ENCODE data around the gene AIP. TPM values are rescaled to one million over a fixed set of nuclear protein-coding genes. Genes with fewer than 3 reads are reported as not detected.

The AIP gene
- total and polyA plus RNA-seq, 10 donors = 72.2 to 146 (median 92.6) TPM

DNA sequence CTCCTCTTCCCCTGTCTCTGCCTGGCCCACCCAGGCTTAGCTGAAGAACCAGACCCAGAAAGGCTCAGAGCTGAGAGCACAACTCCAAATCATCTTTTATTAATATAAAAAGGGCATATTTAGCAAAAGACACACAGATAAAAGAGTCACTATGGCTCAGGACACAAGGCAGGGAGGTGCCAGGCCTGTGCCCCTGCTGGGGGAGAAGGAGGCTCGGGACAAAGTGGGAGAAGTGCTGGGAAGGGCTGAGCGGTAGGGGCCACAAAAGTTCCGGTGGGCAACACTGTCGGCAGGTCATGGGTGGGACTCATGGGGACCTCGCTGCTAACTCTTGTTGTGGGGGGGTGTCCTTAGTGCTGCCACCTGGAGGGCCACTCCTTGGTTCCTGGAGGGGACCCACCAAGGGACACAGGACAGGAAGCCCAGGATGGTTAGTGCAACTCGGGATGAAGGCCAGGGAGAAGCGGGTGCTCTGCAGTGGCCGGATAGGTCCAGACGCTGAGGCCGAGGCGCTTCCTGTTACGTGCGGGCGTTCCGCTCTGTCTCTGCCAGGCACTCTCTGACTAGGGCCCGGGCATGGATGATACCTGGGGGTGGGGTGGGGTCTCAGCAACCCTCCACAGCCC, 23.7 kb downstream of the AIP start:
- no peak for DNase-seq
- Histone ChIP-seq H3K27ac (peak overlapping the region; percentile 75 to 99 (median 98)), H3K27me3 (replicated peaks in 1 of 7) (peaks cover 0 to 23% (median 0%) of the 10 kb centered on the region in 7 donors), H3K4me1 (peaks cover 32 to 72% (median 57%) of the 10 kb centered on the region in 6 donors), H3K9me3 (no peaks in the 10 kb centered on the region), H3K4me3 (peak overlapping the region in 6 of 8 donors; percentile 67 to 97 (median 86)), H3K36me3 (peaks cover 0 to 30% (median 12%) of the 10 kb centered on the region in 6 donors)
- intact Hi-C loops (cut with DNase I; ENCODE audit: low total_unique reads) = loop anchor here (5.0 kb wide), 1 partner anchor 109 kb away; no protein-coding TSS in a partner anchor
- TF ChIP-seq, protein P1, sequence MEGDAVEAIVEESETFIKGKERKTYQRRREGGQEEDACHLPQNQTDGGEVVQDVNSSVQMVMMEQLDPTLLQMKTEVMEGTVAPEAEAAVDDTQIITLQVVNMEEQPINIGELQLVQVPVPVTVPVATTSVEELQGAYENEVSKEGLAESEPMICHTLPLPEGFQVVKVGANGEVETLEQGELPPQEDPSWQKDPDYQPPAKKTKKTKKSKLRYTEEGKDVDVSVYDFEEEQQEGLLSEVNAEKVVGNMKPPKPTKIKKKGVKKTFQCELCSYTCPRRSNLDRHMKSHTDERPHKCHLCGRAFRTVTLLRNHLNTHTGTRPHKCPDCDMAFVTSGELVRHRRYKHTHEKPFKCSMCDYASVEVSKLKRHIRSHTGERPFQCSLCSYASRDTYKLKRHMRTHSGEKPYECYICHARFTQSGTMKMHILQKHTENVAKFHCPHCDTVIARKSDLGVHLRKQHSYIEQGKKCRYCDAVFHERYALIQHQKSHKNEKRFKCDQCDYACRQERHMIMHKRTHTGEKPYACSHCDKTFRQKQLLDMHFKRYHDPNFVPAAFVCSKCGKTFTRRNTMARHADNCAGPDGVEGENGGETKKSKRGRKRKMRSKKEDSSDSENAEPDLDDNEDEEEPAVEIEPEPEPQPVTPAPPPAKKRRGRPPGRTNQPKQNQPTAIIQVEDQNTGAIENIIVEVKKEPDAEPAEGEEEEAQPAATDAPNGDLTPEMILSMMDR (IDR thresholded peaks at IDR 0.05 in 8 of 11, conservative IDR thresholded peaks at IDR 0.05 in 3 of 11) = peak in 6 of 11 experiments; percentile 8 to 71 (median 47)
- TF ChIP-seq POLR2AphosphoS5 (IDR thresholded peaks at IDR 0.05) = no peak
- no peak for TF ChIP-seq POLR2A (IDR thresholded peaks at IDR 0.05)
- 68 to 89% (median 84%) methylated on average over 16 of the region's 16 CpGs for WGBS, 5 donors

DNA sequence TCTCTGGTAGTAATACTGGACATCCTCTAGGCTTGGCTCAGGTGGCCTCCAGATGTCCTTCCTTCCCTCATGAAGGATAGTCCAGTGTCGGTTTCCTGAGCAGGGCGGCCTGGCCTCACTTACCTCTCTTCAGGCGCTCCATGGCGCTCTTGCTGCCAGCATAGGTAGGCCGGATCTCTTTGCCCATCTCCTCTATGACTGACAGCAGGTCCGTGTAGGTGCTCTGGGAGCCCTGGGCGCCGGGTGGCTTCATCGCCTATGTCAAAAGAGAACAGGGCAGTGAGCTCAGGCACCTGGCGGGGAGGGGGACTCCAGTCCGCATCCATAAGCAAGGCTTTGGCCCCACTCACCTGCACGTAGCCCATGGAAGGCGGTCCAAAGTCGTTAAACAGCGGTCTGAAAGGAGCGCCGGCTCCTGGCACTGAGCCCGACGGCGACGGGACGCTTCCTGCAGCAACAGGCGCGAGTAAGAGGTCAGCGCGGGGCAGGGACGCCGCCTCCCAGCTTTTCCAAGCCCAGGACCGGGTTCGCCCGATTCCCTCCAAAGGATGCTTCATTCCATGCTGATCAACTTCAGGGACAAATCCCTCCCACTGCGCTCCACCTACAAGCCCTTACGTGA, 24.5 kb downstream of the AIP start:
- Histone ChIP-seq H3K27me3 (replicated peaks in 1 of 7) (peaks cover 0 to 29% (median 0%) of the 10 kb centered on the region in 7 donors), H3K4me3 (peak overlapping the region; percentile 63 to 97 (median 86)), H3K4me1 (peaks cover 32 to 65% (median 56%) of the 10 kb centered on the region in 6 donors), H3K36me3 (peaks cover 0 to 22% (median 3%) of the 10 kb centered on the region in 6 donors), H3K9me3 (no peaks in the 10 kb centered on the region), H3K27ac (peak overlapping the region; percentile 97 to 100 (median 98))
- TF ChIP-seq POLR2A (IDR thresholded peaks at IDR 0.05) = no peak
- TF ChIP-seq, protein P1 (IDR thresholded peaks at IDR 0.05 in 8 of 11, conservative IDR thresholded peaks at IDR 0.05 in 3 of 11) = no peak
- no peak for TF ChIP-seq POLR2AphosphoS5 (IDR thresholded peaks at IDR 0.05)
- intact Hi-C loops (cut with DNase I; ENCODE audit: low total_unique reads) = loop anchor here (5.0 kb wide), 1 partner anchor 110 kb away; no protein-coding TSS in a partner anchor
- no peak for DNase-seq
- 29 to 44% (median 32%) methylated on average over 27 to 33 of the region's 33 CpGs for WGBS, 5 donors

DNA sequence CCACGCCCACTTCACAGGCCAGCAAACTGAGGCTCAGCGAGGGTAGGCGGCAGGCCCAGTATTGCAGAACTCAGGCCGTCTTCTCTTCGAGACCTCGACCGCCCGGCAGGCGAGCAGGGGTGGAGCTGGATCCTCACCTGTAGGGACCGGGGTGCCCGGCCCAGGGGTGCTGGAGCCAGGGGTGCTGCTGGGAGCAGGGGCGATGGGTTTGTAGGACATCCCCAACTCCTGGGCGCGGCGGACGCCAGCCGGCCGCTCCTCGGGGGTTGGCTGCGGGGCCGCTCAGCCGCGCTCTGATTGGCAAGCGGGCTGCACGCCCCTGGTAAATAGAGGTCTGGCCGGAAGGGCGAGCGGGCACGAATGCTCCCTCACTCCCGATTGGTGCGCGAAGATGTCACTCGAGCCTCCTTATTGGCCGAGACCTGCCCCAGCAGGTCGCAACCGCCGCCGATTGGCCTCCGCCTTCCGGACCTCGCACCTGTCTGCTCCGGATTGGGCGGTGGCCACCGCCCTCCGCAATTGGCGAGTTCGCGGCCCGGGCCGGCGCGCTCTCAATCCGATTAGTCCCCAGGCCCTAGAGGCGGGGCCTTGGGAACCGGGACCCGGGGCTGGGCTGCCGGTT, 25.1 kb downstream of the AIP start, which contains the start of gene CDK2AP2:
CDK2AP2 (minus strand) TSS at position 299 of the 622 bp plus-strand sequence; CDS start at position 219, 80 bp downstream.
- Histone ChIP-seq H3K36me3 (peaks cover 0 to 16% (median 0%) of the 10 kb centered on the region in 6 donors), H3K9me3 (no peaks in the 10 kb centered on the region), H3K4me1 (peaks cover 32 to 59% (median 53%) of the 10 kb centered on the region in 6 donors), H3K27me3 (replicated peaks in 1 of 7) (peaks cover 0 to 35% (median 0%) of the 10 kb centered on the region in 7 donors), H3K27ac (peak within 1 kb of the TSS; percentile 97 to 100 (median 98)), H3K4me3 (peak within 1 kb of the TSS; percentile 63 to 97 (median 86))
- DNase-seq = peak; percentile 100
- WGBS, 5 donors = 0 to 1% (median 1%) methylated on average over 24 to 57 of the region's 57 CpGs
- TF ChIP-seq POLR2A (IDR thresholded peaks at IDR 0.05) = peak in 2 of 3 donors; percentile 83 to 93
- TF ChIP-seq, protein P1 (IDR thresholded peaks at IDR 0.05 in 8 of 11, conservative IDR thresholded peaks at IDR 0.05 in 3 of 11) = peak in 5 of 11 experiments; percentile 15 to 44 (median 28)
- TF ChIP-seq POLR2AphosphoS5 (IDR thresholded peaks at IDR 0.05) = peak; percentile 93 to 97 (median 95)
- intact Hi-C loops (cut with DNase I; ENCODE audit: low total_unique reads) = loop anchor here (5.0 kb wide), 1 partner anchor 111 kb away; no protein-coding TSS in a partner anchor

All from spleen (tissue), 11 donors.